HUES6 (cell line): ENCODE measurements around the gene PRCD.

Source experiments
- H3K27ac ChIP-seq: 2 replicates; pipeline ENCODE4 v1.7.0; 2013; ENCODE audit warnings: low read depth, mild to moderate bottlenecking, low read length, inconsistent platforms
- H3K27me3 ChIP-seq: 2 replicates; pipeline ENCODE4 v1.6.1; 2013; ENCODE audit warnings: low read length; ENCODE audit not compliant: control insufficient read depth, insufficient read depth
- H3K36me3 ChIP-seq: 2 replicates; pipeline ENCODE4 v1.6.1; 2013; ENCODE audit warnings: low read length; ENCODE audit not compliant: control insufficient read depth, insufficient read depth
- H3K4me1 ChIP-seq: 2 replicates; pipeline ENCODE4 v1.6.1; 2013; ENCODE audit warnings: low read length; ENCODE audit not compliant: control insufficient read depth, insufficient read depth
- H3K4me3 ChIP-seq: 2 replicates; pipeline ENCODE4 v1.5.1; 2013; ENCODE audit warnings: low read depth, low read length
- H3K9ac ChIP-seq: one replicate; pipeline ENCODE4 v1.6.1; 2013; ENCODE audit warnings: mild to moderate bottlenecking, low read length
- H3K9me3 ChIP-seq: 2 replicates; pipeline ENCODE4 v1.6.1; 2013; ENCODE audit warnings: low read depth, low read length; ENCODE audit not compliant: control insufficient read depth, insufficient read depth

PRCD gene

DNA sequence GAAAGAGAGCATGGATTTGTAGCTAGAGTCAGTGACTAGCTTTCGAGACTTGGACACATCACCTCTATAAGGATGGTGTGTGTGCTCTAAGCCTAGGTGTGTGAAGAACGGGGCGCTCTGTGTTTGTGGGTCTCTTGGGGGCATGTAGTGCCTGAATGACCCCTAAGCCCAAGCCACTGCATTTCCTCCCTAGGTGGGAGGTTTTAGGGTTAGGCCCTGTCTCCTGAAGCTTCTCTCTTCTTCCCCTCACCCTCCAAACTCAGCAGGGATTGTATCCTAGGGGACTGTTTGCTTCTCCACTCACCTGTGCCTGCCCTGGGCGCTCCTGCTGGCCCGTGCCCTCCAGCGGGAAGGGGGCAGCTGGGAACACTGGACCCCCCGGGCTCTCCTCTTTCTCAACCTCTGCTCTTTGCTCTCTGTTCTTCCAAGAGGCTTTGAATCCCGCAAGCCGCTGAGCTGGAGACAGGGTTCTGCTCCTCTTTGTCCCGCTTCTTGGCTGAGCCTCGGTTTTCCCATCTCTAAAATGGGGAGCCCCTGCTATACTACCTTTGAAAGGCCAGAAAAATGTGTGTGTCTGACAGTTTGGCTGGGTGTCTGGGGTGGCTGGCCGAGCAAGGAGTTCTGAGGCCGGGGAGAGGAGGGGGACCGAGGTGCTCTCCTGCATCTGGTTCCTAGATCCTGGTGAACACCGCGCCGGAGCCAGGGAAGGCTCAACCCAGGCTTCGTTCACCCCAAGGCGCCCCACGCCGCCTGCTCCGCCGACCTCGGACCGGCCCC, 3.1 kb upstream of the PRCD start:
- Histone ChIP-seq H3K9ac (peak overlapping the region; percentile 27), H3K27me3 (peaks cover 46% of the 10 kb centered on the region), H3K4me3 (peak overlapping the region; percentile 67)

DNA sequence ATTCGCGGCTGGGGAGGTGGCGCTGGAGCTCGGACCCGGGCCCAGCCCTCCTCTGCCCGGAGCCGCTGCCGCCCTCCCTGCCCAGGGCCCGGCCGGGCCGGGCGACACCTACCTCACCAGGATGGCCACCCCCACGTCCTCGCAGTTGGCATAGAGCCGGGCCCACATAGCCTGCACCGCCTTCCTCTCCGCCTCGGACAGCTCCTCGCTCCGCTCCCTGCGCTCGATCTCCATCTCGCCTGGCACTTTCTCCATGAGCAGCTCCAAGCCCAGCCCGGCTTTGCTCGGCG, 2.6 kb upstream of the PRCD start:
- H3K36me3 ChIP-seq = no peaks in the 10 kb centered on the region
- peak overlapping the region; percentile 67 for H3K4me3 ChIP-seq
- peaks cover 46% of the 10 kb centered on the region for H3K27me3 ChIP-seq
- peak overlapping the region; percentile 27 for H3K9ac ChIP-seq
- no peaks in the 10 kb centered on the region for H3K9me3 ChIP-seq
- H3K27ac ChIP-seq = no peak overlapping the region
- peaks cover 31% of the 10 kb centered on the region for H3K4me1 ChIP-seq

More for the DNA sequence above, 3.1 kb upstream of the PRCD start:
- H3K36me3 ChIP-seq = no peaks in the 10 kb centered on the region
- H3K4me1 ChIP-seq = peaks cover 31% of the 10 kb centered on the region
- H3K9me3 ChIP-seq = no peaks in the 10 kb centered on the region
- H3K27ac ChIP-seq = no peak overlapping the region

DNA sequence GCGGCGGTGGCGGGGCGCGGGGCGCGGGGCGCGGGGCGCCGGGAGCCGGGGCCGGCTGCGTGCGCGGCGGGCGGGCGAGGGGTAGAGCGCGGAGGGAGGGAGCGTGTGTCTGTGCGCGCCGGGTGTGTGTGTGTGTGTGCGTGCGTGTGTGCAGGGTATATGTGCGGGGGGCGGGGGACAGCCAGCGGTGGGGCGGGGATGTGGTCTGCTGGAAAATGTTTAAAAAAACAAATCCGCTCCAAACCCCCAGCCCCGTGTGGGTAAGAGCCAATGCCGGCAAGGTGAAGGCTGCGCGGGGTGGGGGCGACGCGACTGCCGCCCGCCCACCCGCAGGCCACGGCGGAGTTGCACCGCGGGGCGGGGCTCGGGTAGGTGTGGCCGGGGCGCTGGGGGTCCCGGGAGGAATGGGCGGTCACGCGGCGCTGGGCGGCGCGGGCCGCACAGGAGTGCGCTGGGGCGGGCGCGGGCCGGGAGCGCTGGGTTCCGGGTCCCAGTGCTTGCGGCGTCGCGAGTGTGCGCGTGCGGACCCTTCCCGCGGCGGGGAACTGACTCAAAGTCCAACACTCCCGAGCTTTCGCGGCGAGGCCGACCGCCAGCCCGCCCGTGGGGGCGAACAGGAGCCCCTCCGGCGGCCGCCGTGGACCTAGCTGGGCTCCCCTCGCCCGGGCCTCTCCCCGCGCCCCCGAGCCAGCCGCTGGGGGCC, 2.1 kb upstream of the PRCD start, which contains the start of gene CYGB:
CYGB (minus strand) TSS at position 132 of the 703 bp plus-strand sequence. CDS start 167 bp downstream, outside the sequence.
- Histone ChIP-seq H3K4me1 (peaks cover 31% of the 10 kb centered on the region), H3K9me3 (no peaks in the 10 kb centered on the region), H3K27me3 (peaks cover 46% of the 10 kb centered on the region), H3K36me3 (no peaks in the 10 kb centered on the region), H3K9ac (peak within 1 kb of the TSS; percentile 46), H3K27ac (no peak within 1 kb of the TSS), H3K4me3 (peak within 1 kb of the TSS; percentile 67)

DNA sequence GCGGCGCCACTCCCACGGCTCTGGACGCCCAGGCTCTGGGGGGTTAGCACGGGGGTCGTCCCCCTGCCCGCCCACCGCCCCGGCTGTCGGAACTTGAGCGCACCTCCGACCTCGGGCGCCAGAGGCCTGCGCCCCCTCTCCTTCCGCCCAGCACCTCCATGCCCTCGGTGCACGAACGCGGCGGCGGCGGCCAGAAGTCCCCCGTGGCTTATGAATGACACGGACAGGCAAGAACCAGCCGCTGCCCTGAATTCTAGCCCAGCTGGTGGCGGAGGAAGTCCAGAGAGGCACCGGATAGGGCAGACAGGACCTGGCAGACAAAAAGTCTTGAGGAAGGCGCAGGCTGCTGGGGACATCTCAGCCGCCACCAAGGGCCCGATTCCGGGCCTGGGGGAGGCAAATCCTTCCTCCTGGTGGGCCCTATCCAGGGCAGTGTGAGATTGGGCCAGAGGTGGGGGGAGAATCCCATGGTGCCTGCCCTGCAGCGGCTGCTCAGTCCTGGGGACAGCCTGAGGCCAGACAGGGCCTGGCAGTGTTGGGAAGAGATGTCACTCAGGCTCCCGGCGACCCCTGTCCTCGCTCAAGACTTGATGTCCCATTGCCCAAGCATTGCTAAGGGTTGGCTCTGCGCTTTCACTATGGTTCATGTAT, 1.4 kb upstream of the PRCD start:
- no peaks in the 10 kb centered on the region for H3K36me3 ChIP-seq
- H3K27me3 ChIP-seq = peaks cover 46% of the 10 kb centered on the region
- peak overlapping the region; percentile 46 for H3K9ac ChIP-seq
- peaks cover 35% of the 10 kb centered on the region for H3K4me1 ChIP-seq
- H3K4me3 ChIP-seq = peak overlapping the region; percentile 67
- H3K27ac ChIP-seq = no peak overlapping the region
- no peaks in the 10 kb centered on the region for H3K9me3 ChIP-seq

DNA sequence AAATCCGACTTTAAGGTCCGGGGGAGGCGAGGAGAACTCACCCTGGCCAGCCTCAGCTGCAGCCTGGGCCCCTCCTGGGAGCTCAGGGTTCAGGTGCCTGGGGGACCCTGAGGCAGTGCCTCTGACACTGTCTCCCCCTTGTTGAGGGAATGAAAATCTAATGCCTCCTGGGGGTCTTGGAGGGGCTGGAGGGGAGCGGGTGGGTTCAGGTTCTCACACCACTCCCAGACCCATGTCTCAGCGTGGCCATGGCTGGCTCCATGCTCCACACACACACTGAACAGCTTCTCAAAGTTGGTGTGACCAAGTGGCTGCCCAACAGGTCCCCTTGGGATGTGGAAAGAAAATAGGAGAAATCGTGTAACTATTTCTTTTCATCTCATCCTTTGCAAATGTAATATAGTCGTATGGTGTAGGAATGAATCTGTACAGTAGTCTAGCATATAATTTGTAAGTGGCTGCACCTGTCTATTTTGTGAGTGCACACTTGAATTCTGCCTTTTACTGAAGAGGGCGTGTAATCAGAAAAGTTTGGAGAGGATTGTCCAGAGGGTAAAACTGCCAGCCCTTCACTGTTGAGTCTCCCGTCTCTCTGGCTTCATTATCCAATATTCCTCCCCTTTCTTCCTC, 788 bp upstream of the PRCD start:
- no peaks in the 10 kb centered on the region for H3K9me3 ChIP-seq
- no peak overlapping the region for H3K27ac ChIP-seq
- H3K4me1 ChIP-seq = peaks cover 41% of the 10 kb centered on the region
- no peak overlapping the region for H3K9ac ChIP-seq
- H3K36me3 ChIP-seq = no peaks in the 10 kb centered on the region
- peaks cover 46% of the 10 kb centered on the region for H3K27me3 ChIP-seq
- peak overlapping the region; percentile 67 for H3K4me3 ChIP-seq

DNA sequence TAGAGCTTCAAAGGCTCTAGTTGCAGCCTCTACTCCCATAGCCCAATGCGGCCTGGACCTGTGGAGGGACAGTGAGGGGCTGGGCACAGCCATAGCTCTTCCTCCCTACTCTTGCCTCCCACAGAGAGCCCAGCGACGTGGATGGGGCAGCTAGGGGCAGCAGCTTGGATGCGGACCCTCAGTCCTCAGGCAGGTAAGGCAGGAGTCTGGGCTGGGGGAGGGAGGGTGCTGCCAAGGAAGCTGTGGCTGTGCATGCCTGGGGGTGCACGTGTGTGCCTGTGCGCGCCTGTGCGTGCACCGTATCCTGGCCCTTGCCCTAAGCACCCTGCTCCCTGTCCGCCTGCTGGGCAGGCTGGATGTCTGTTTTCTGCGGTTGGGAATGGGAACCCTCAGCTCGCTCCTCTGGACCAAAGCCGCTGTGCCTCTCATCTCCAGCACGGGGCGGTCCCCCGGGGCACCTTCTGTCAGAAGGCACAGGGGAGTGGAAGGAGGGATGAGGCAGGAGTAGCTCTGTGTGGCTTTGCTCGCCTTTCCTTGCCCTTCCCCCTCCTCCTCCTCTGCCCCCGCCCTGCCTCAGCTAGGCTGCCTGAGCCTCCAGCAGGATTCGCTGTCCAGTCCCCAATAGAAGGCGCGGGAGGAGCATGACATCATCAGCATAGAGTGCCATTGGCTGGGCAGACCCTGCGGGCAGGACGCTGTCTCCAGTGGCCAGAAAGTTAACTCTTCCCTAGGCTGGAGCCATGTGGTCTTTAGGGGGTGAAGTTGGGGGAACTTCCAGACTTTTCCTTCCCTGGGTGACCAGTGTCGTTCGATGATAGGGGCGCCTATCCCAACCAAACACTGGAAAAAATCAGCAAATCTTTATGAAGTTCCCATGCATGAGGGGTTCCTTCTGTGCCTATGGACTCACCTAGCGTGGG, 797 bp downstream of the PRCD start:
- Histone ChIP-seq H3K9ac (peak overlapping the region; percentile 35), H3K4me3 (peak overlapping the region; percentile 56), H3K27ac (no peak overlapping the region), H3K36me3 (no peaks in the 10 kb centered on the region), H3K9me3 (no peaks in the 10 kb centered on the region), H3K4me1 (peaks cover 38% of the 10 kb centered on the region), H3K27me3 (peaks cover 42% of the 10 kb centered on the region)

DNA sequence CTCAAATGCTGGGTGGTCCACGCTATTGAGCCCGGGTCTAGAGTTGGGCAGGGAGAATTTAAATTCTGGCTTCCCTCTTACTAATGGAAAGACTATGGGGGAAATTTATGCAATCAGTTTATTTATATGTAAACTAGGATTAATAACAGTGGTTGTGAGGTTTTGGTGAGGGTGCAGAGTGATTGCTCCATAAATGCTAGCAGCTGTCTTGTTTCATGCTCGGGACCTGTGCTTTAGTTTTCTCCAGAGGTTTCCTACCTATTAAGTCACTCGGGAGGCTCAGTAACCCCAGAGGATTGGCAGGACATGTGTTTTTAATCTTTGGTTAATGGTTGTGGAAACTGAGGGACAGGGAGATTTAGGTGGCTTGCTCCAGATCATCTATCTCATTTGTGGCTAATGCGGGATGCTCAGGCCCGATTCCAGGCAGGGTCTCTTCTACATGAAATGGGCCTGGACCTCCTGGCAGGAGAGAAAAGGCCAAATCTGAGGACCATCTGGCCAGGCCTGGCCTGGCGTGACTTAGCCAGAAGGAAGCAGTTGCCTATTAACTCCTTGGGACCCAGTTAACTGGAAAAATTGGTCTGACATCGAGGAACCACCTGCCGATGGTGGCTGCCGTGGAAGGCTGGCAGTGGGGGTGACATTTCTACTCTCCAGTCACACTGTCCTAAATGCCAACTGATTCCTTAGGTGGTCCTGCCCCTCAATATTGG, 2.1 kb downstream of the PRCD start:
- Histone ChIP-seq H3K4me3 (no peak overlapping the region), H3K27me3 (peaks cover 30% of the 10 kb centered on the region), H3K27ac (no peak overlapping the region), H3K36me3 (no peaks in the 10 kb centered on the region), H3K9ac (no peak overlapping the region), H3K4me1 (peaks cover 42% of the 10 kb centered on the region), H3K9me3 (no peaks in the 10 kb centered on the region)

DNA sequence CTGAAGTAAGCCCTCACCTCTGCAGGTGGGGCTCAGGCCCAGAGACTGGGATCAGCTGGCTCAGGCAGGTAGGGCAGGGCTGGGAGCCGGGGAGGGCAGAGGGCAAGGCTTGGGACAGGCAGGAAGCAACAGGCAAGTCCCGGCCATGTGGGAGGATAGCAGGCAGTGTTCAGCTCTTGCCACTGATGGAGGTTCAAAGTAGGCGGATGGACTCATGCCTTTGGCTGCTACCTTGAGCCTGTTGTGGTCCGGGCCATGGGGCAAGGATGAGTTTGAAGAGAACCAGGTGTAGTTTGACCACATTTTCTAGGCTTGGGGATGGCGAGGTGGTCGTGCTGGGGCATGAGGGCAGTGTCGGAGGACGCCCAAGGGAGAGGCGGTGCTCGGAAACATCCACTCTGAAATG, 2.7 kb downstream of the PRCD start:
- Histone ChIP-seq H3K4me3 (no peak overlapping the region), H3K27me3 (peaks cover 24% of the 10 kb centered on the region), H3K36me3 (no peaks in the 10 kb centered on the region), H3K27ac (no peak overlapping the region), H3K9me3 (no peaks in the 10 kb centered on the region), H3K4me1 (peaks cover 46% of the 10 kb centered on the region), H3K9ac (no peak overlapping the region)

DNA sequence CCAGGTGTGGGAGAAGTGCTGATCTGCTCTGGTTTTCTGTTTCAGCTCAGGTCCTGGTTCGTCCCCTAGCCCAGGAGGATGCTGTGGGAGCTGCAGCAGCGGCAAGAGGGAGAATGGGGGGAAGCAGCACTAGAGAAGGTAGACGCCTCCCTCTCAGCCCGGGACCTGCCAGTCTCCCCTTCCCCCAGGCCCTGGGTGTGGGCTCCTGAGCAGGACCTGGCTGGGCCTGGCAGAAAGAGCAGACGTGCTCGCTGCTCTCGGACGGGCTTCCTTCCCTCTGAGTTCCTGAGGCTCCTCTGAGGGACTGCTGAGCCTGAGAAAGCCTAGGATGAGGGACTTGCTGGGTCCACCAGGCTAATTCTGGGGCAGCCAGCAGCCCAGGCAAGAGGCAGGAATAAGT, 3.1 kb downstream of the PRCD start:
- H3K9me3 ChIP-seq = no peaks in the 10 kb centered on the region
- peaks cover 46% of the 10 kb centered on the region for H3K4me1 ChIP-seq
- no peak overlapping the region for H3K9ac ChIP-seq
- no peaks in the 10 kb centered on the region for H3K36me3 ChIP-seq
- no peak overlapping the region for H3K4me3 ChIP-seq
- no peak overlapping the region for H3K27ac ChIP-seq
- H3K27me3 ChIP-seq = peaks cover 20% of the 10 kb centered on the region

DNA sequence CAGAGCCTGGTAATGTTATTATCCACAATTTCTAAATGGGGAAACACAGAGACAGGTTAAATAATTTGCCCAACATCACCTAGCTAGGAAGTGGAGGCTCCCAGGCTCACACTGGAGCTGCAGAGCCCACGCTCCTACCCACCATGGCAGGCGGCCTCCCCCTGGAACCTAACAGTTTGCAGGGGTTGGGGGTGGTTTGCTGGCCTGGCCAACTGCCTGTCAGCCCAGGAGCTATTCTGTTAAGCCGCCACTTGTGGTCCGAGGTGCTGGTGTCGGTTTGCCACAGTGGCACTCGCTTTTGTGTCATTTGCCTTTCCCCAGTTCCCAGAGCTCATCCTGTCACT, 3.6 kb downstream of the PRCD start:
- peaks cover 44% of the 10 kb centered on the region for H3K4me1 ChIP-seq
- H3K9me3 ChIP-seq = no peaks in the 10 kb centered on the region
- no peak overlapping the region for H3K4me3 ChIP-seq
- no peak overlapping the region for H3K9ac ChIP-seq
- peaks cover 15% of the 10 kb centered on the region for H3K27me3 ChIP-seq
- H3K36me3 ChIP-seq = no peaks in the 10 kb centered on the region
- H3K27ac ChIP-seq = no peak overlapping the region
